Naive B cell (primary cell): Measurements from ENCODE around the gene HOXB3. TPM values are rescaled to one million over a fixed set of nuclear protein-coding genes. Genes with fewer than 3 reads are reported as not detected.

Experiments
- ATAC-seq, 2 donors: fragments of 150-1000 bp; cut with Tn5 transposase; 2 replicates each; pipeline ENCODE4 v1.10.0; 2021; ENCODE audit warnings: low read depth in 2 of 2, mild to moderate bottlenecking in 2 of 2, moderate library complexity in 2 of 2
- DNase-seq: peaks from one replicate; pipeline ENCODE4 v3.0.0; 2022
- H3K27ac Mint-ChIP-seq, 6 donors: one replicate each; pipeline ENCODE4 v1.8.0; 2020 to 2022; ENCODE audit warnings: mild to moderate bottlenecking in 6 of 6, mixed read lengths in 6 of 6, moderate library complexity in 5 of 6, inconsistent platforms in 2 of 6
- H3K27me3 Mint-ChIP-seq, 3 donors: one replicate each; pipeline ENCODE4 v1.8.0; 2021 to 2022; ENCODE audit warnings: mixed read lengths in 3 of 3, mild to moderate bottlenecking in 1 of 3
- H3K36me3 Mint-ChIP-seq, 2 donors: one replicate each; pipeline ENCODE4 v1.8.0; 2020 to 2022; ENCODE audit warnings: mixed read lengths in 2 of 2, inconsistent platforms in 1 of 2, mild to moderate bottlenecking in 1 of 2
- H3K4me1 Mint-ChIP-seq, 3 donors: one replicate each; pipeline ENCODE4 v1.8.0; 2020 to 2022; ENCODE audit warnings: mixed read lengths in 3 of 3, inconsistent platforms in 1 of 3, mild to moderate bottlenecking in 1 of 3, moderate library complexity in 1 of 3
- H3K4me3 Mint-ChIP-seq, 8 donors: one replicate each; pipeline ENCODE4 v1.8.0; 2020 to 2022; ENCODE audit warnings: mild to moderate bottlenecking in 8 of 8, mixed read lengths in 8 of 8, moderate library complexity in 8 of 8, inconsistent platforms in 2 of 8
- H3K9me3 Mint-ChIP-seq, 7 donors: one replicate each; pipeline ENCODE4 v1.8.0; 2020 to 2022; ENCODE audit warnings: mixed read lengths in 7 of 7, mild to moderate bottlenecking in 5 of 7, inconsistent platforms in 2 of 7, moderate library complexity in 1 of 7
- polyA plus RNA-seq, 6 donors: library from polyadenylated mRNA; unstranded; fragments of 300-500 nt; fragmentation: Illumina TruSeq; gene quantifications; one replicate each; pipeline ENCODE4 v1.2.3, GENCODE V29; 2021; ENCODE audit warnings: low read depth in 6 of 6

Gene HOXB3
- polyA plus RNA-seq, 6 donors from 2014 or later = 0.05 TPM; not detected in 5

DNA sequence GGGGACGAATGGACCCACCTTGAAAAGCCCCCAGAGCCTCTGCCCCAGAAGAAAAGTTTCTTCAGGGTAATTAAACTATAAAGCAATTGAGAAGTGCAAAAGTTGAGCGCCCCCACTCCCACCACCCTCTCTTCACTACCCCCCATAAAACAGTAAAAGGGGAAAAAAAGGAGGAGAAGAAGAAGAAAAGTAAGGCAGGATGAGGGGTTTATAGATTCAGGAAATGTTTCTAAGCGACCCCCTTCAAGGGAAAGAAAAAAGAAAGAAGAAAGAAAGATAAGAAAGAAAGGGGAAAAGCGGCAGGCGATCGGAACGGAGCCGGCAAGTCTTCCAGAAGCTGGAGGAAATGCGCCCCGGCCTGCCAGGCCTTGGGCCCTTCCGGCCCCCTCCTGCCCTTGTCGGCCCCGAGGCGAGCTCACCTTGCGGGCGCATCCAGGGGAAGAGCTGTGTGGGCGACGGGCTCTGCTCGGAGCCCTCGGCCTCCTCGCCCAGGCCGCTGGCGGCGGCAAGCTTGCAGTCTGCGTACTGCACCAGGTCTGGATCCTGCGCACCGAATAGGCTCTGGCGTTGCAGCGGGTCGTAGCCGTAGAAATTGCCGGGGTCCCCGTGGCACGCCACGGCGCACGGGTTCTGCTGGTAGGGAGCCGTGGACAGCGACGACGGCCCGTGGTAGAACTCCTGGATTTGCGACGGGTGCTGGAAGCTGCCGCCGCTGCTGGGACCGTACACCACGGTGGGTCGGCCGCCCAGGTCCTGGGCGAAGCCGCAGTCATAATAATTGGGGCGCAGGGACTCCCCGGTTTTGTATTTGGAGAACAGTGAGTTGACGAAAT is 24.0 kb upstream of the HOXB3 start:
- Mint-ChIP-seq H3K27ac (peak overlapping the region in 5 of 6 donors; percentile 67 to 97 (median 71)), H3K4me1 (peaks cover 57 to 62% (median 58%) of the 10 kb centered on the region in 3 donors), H3K27me3 (peaks cover 74 to 92% (median 86%) of the 10 kb centered on the region in 3 donors), H3K9me3 (peaks cover 0 to 2% (median 0%) of the 10 kb centered on the region in 7 donors), H3K36me3 (peaks cover 0 to 8% of the 10 kb centered on the region in 2 donors), H3K4me3 (peak overlapping the region; percentile 67 to 98 (median 90))
- ATAC-seq (no peak), DNase-seq (no peak)

DNA sequence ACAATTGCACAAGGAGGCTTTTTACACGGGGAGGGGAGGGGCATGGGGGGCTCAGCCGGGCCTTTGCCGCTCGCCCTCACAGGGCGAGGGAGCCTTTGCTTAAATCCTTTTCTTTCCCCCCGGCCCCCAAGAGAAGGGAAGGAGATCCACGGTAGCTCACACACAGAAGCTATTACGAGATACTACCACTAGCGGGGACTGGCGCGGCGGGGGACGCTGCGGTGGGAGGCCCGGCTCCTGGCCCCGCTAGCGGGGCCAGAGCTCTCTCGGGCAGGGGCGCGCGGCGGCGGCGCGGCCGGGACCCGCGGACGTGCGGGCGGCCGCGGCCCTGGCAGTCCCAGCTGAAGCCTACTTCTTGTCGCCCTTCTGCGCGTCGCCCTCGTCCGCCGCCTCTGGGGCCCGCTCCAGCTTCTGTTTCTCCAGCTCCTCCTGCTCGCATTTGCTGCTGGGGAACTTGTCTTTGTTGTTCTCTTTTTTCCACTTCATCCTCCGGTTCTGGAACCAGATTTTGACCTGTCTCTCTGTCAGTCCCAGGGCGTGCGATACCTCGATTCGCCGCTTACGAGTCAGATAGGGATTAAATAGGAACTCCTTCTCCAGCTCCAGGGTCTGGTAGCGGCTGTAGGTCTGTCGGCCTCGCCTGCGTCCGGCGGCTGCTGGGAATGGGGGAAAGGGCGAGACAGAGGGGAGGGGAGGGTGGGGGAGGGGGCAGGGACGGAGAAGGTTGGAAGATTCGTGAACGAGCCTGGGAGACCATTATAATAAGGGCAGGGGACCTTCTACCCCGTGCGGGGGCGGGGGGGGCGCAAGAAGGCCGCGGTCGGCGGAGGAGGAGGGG is 23.0 kb upstream of the HOXB3 start:
- peak overlapping the region in 5 of 6 donors; percentile 52 to 95 (median 74) for H3K27ac Mint-ChIP-seq
- DNase-seq = no peak
- H3K4me1 Mint-ChIP-seq = peaks cover 48 to 53% (median 50%) of the 10 kb centered on the region in 3 donors
- peaks cover 0 to 2% (median 0%) of the 10 kb centered on the region in 7 donors for H3K9me3 Mint-ChIP-seq
- peak overlapping the region; percentile 81 to 98 (median 92) for H3K4me3 Mint-ChIP-seq
- peak; percentile 66 to 71 for ATAC-seq
- H3K27me3 Mint-ChIP-seq = peaks cover 67 to 89% (median 87%) of the 10 kb centered on the region in 3 donors
- H3K36me3 Mint-ChIP-seq = peaks cover 0 to 8% of the 10 kb centered on the region in 2 donors

DNA sequence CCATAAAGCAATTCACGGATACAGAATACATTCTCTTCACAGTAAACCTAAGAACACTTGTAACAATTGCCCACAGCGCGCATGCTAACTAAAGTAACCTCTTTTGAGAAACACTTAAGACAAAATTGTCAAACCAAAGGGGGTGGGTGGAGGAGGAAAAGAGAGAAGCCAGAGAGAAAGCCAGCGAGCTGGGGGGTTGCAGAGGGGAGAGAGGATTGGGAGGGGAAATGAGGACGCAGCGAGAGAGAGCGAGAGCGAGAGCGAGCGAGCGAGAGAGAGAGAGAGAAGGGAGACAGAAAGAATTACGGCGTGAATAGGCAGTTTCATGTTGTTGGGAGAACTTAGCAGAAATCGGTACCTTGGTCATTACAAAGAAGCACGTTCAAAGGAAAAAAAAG is 22.4 kb upstream of the HOXB3 start:
- Mint-ChIP-seq H3K9me3 (peaks cover 0 to 2% (median 0%) of the 10 kb centered on the region in 7 donors), H3K4me1 (peaks cover 48 to 56% (median 52%) of the 10 kb centered on the region in 3 donors), H3K4me3 (peak overlapping the region; percentile 69 to 98 (median 90)), H3K27ac (peak overlapping the region in 5 of 6 donors; percentile 1 to 95 (median 71)), H3K27me3 (peaks cover 70 to 89% (median 87%) of the 10 kb centered on the region in 3 donors), H3K36me3 (peaks cover 0 to 8% of the 10 kb centered on the region in 2 donors)
- DNase-seq (no peak), ATAC-seq (peak in 1 of 2 donors; percentile 9)

DNA sequence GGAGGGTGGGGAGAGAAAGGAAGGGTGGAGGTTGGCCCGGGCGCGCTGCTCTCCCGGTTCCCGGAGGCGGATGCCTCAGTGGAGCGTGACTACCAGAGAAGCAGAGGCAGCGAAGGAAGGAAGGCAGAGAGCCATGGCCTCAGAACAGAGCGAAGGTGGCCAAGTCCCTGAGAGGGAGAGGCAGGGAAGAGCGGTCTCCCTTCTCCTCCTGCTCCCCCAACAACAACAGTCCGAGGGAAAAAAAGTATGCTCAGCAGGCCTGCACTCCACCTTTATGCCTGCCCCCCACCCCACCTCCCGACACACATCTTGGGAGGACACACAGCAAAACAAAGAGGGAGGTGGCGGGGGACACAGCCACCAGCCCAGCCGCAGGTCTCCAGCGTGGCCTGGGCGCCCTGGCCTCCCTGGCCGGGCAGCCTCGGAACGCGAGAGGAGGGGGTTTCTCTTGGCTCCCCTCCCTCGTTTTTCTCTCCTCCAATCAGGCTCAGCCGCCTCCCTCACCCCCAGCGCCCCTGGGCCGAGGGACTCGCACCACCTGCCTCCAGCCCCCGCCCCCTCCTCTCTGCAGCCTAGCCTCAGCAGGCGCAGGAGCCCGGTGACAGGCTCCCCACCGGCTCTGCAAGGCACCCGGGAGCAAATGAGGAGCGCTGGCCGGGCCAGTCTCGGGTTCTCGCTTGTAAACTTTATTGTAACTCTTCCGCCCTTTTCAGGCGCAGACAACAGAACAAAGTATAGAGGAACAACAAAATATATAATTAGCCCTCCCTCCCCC is 21.8 kb upstream of the HOXB3 start:
- DNase-seq (no peak), ATAC-seq (no peak)
- Mint-ChIP-seq H3K4me3 (peak overlapping the region; percentile 92 to 98 (median 96)), H3K9me3 (peaks cover 0 to 2% (median 0%) of the 10 kb centered on the region in 7 donors), H3K27ac (peak overlapping the region in 2 of 6 donors; percentile 71 to 78), H3K36me3 (peaks cover 0 to 8% of the 10 kb centered on the region in 2 donors), H3K27me3 (peaks cover 69 to 89% (median 87%) of the 10 kb centered on the region in 3 donors), H3K4me1 (peaks cover 43 to 50% (median 47%) of the 10 kb centered on the region in 3 donors)

DNA sequence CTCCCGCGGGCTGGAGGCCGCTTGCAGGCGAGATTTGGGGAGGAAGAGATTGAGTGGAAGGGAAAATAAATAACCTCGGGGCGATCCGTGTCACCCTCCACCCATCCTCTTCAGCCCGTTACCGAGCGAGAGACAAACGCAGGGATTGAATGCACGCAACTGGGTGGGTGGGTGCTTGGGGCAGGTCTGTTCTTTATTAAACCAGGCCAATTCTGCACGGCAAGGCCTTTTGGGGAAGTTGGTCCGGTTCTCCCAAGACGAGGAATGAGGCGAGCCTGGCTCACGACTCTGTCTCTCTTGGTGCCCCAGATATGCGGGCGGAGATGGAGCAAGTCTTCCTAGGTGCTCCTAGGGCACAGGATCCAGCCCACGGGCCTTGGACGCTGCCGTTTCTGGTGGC is 21.2 kb upstream of the HOXB3 start:
- no peak for DNase-seq
- Mint-ChIP-seq H3K9me3 (peaks cover 0 to 2% (median 0%) of the 10 kb centered on the region in 7 donors), H3K27ac (peak overlapping the region in 4 of 6 donors; percentile 55 to 95 (median 82)), H3K27me3 (peaks cover 71 to 91% (median 87%) of the 10 kb centered on the region in 3 donors), H3K36me3 (peaks cover 0 to 8% of the 10 kb centered on the region in 2 donors), H3K4me1 (peaks cover 43 to 49% (median 45%) of the 10 kb centered on the region in 3 donors), H3K4me3 (peak overlapping the region; percentile 92 to 98 (median 96))
- no peak for ATAC-seq

GRCh38 chr17:48610282-48611211 is 20.5 kb upstream of the HOXB3 start, which contains the start of gene HOXB7:
Gene HOXB7, minus strand, starts transcription at chr17:48611017. Its CDS starts 99 bp downstream, at chr17:48610918.
- Mint-ChIP-seq H3K9me3 (peaks cover 0 to 2% (median 0%) of the 10 kb centered on the region in 7 donors), H3K27me3 (peaks cover 71 to 90% (median 88%) of the 10 kb centered on the region in 3 donors), H3K4me1 (peaks cover 43 to 49% (median 45%) of the 10 kb centered on the region in 3 donors), H3K4me3 (peak within 1 kb of the TSS; percentile 92 to 98 (median 96)), H3K27ac (peak within 1 kb of the TSS in 4 of 6 donors; percentile 55 to 95 (median 82)), H3K36me3 (peaks cover 0 to 8% of the 10 kb centered on the region in 2 donors)
- DNase-seq (peak; percentile 53), ATAC-seq (peak; percentile 30 to 48)

GRCh38 chr17:48609759-48610281 is 19.8 kb upstream of the HOXB3 start:
- ATAC-seq = no peak
- peaks cover 42 to 45% (median 42%) of the 10 kb centered on the region in 3 donors for H3K4me1 Mint-ChIP-seq
- no peak overlapping the region for H3K27ac Mint-ChIP-seq

GRCh38 chr17:48609033-48609432 is 19.0 kb upstream of the HOXB3 start:
- Mint-ChIP-seq H3K4me3 (peak overlapping the region in 6 of 8 donors; percentile 7 to 98 (median 94)), H3K27me3 (peaks cover 74 to 91% (median 88%) of the 10 kb centered on the region in 3 donors), H3K36me3 (no peaks in the 10 kb centered on the region), H3K9me3 (peaks cover 0 to 2% (median 0%) of the 10 kb centered on the region in 7 donors), H3K27ac (peak overlapping the region in 2 of 6 donors; percentile 18 to 72), H3K4me1 (peaks cover 37 to 44% (median 38%) of the 10 kb centered on the region in 3 donors)
- no peak for ATAC-seq
- no peak for DNase-seq

More at GRCh38 chr17:48609759-48610281, 19.8 kb upstream of the HOXB3 start:
- Mint-ChIP-seq H3K36me3 (peaks cover 0 to 2% of the 10 kb centered on the region in 2 donors), H3K4me3 (peak overlapping the region; percentile 92 to 98 (median 96)), H3K27me3 (peaks cover 71 to 91% (median 88%) of the 10 kb centered on the region in 3 donors), H3K9me3 (peaks cover 0 to 2% (median 0%) of the 10 kb centered on the region in 7 donors)
- no peak for DNase-seq

GRCh38 chr17:48608494-48608834 is 18.4 kb upstream of the HOXB3 start:
- no peak overlapping the region for H3K27ac Mint-ChIP-seq

DNA sequence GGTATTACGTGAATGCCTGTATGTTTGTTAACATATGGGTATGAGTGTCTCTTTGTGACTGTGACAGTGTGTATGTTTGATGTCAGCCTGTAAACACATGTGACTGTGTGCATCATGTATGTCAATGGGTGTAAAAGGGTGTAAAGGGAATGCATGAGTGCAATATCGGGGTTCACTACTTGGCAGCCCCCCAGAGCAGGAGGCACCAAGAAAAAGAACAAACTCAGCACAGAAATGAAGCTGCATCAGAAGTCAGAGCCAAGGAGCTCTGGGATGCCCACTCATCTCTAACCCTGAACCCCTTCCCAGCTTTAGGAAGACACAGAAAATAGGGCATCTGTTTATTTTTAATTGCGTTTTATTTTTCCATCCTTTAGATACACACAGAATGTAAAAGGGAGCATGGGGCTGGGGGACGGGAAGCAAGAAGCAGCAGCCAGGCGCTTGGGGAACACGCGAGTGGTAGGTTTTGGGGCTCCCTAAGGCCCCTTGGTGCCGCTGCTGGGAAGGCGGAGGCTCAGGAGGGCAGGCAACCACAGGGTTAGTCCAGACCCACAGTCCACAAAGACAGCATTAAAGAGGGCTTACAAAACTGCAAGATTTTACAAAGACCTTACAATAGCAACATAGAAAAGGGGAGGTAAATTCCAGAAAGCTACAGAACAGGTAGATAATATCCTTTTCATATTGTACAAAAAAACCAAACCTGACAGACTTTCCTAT is 17.0 kb upstream of the HOXB3 start:
- peaks cover 74 to 91% (median 77%) of the 10 kb centered on the region in 3 donors for H3K27me3 Mint-ChIP-seq
- H3K27ac Mint-ChIP-seq = no peak overlapping the region
- no peaks in the 10 kb centered on the region for H3K36me3 Mint-ChIP-seq

More at GRCh38 chr17:48608494-48608834, 18.4 kb upstream of the HOXB3 start:
- Mint-ChIP-seq H3K27me3 (peaks cover 74 to 91% (median 87%) of the 10 kb centered on the region in 3 donors), H3K36me3 (no peaks in the 10 kb centered on the region), H3K4me1 (peaks cover 32 to 39% (median 33%) of the 10 kb centered on the region in 3 donors), H3K4me3 (peak overlapping the region in 1 of 8 donors; percentile 92), H3K9me3 (peaks cover 0 to 2% (median 0%) of the 10 kb centered on the region in 7 donors)
- ATAC-seq (no peak), DNase-seq (no peak)

More for the DNA sequence above, 17.0 kb upstream of the HOXB3 start:
- H3K9me3 Mint-ChIP-seq = peaks cover 0 to 2% (median 0%) of the 10 kb centered on the region in 7 donors
- ATAC-seq (no peak), DNase-seq (no peak)
- H3K4me1 Mint-ChIP-seq = peaks cover 19 to 33% (median 24%) of the 10 kb centered on the region in 3 donors
- H3K4me3 Mint-ChIP-seq = peak overlapping the region in 2 of 8 donors; percentile 19 to 67
